ENCODE measurements around the gene DDX10.

DNA sequence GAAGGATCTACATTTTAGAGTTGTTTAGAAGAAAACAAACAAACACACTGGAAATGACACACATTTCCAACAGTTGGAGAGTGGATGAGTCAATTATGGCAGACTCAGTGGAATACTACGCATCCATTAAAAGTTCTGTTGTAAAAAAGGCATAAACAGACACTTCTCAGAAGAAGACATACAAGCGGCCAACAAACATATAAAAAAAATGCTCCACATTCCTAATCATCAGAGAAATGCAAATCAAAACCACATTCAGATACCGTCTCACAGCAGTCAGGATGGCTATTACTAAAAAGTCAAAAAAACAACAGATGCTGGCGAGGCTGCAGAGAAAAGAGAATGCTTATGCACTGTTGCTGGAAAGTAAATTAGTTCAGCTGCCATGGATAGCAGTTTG lies 298.2 kb downstream of the DDX10 start:
- no peak for TF ChIP-seq CTCF (optimal IDR thresholded peaks at IDR 0.05 in 1 of 3, IDR thresholded peaks at IDR 0.05 in 1 of 3, conservative IDR thresholded peaks at IDR 0.05 in 1 of 3; ENCODE audit: extremely low read depth in 1 of 3, insufficient read depth in 2 of 3, low read length in 3 of 3)
- no peak for TF ChIP-seq EZH2 (IDR thresholded peaks at IDR 0.05; ENCODE audit: low read length)
